IMR-90 (cell line): ENCODE measurements around the gene MOV10.

Source experiments
- BHLHE40 ChIP-seq: fragments of 150-350 bp; IDR thresholded peaks from 2 replicates; pipeline ENCODE4 v1.6.1; 2016; ENCODE audit warnings: mild to moderate bottlenecking, low read depth, low read length
- CEBPB ChIP-seq: IDR thresholded peaks from 2 replicates; pipeline ENCODE4 v1.6.1; 2012; ENCODE audit warnings: low read depth, low read length, improper control_type of control experiment
- CHD1 ChIP-seq: IDR thresholded peaks from 2 replicates; pipeline ENCODE4 v1.6.1; 2012; ENCODE audit warnings: low read depth, low read length, improper control_type of control experiment
- CTCF ChIP-seq: conservative IDR thresholded peaks from 2 replicates; pipeline ENCODE4 v1.5.1; 2012; ENCODE audit warnings: mild to moderate bottlenecking, low read depth, low read length, improper control_type of control experiment
- ELK1 ChIP-seq: fragments of 150-350 bp; IDR thresholded peaks from 2 replicates; pipeline ENCODE4 v1.6.1; 2016; ENCODE audit warnings: low read depth, mild to moderate bottlenecking, low read length, moderate library complexity, borderline replicate concordance
- MAFK ChIP-seq: IDR thresholded peaks from 2 replicates; pipeline ENCODE4 v1.6.1; 2012; ENCODE audit warnings: low read depth, low read length, improper control_type of control experiment
- MAZ ChIP-seq: IDR thresholded peaks from 2 replicates; pipeline ENCODE4 v1.6.1; 2012; ENCODE audit warnings: low read depth, mild to moderate bottlenecking, low read length, improper control_type of control experiment, moderate library complexity, borderline replicate concordance
- POLR2A ChIP-seq: IDR thresholded peaks from 2 replicates; pipeline ENCODE4 v1.6.1; 2012; ENCODE audit warnings: mild to moderate bottlenecking, low read depth, low read length
- RAD21 ChIP-seq: IDR thresholded peaks from 2 replicates; pipeline ENCODE4 v1.6.1; 2012; ENCODE audit warnings: low read length, improper control_type of control experiment
- RFX5 ChIP-seq: IDR thresholded peaks from 2 replicates; pipeline ENCODE4 v1.8.0; 2012; ENCODE audit warnings: low read depth, mild to moderate bottlenecking, low read length, moderate library complexity
- SMC3 ChIP-seq: fragments of 150-350 bp; IDR thresholded peaks from 2 replicates; pipeline ENCODE4 v1.6.1; 2016; ENCODE audit warnings: low read depth, mild to moderate bottlenecking, antibody characterized with exemption, low read length, moderate library complexity
- USF2 ChIP-seq: fragments of 150-350 bp; IDR thresholded peaks from 2 replicates; pipeline ENCODE4 v1.6.1; 2017; ENCODE audit warnings: mild to moderate bottlenecking, antibody characterized with exemption, low read length, low read depth

- TF ChIP-seq POLR2A: no peak
- TF ChIP-seq BHLHE40: no peak
- no peak for TF ChIP-seq CTCF
- TF ChIP-seq MAZ: no peak
- no peak for TF ChIP-seq ELK1
- TF ChIP-seq RFX5: no peak
- no peak for TF ChIP-seq USF2
- no peak for TF ChIP-seq RAD21
- no peak for TF ChIP-seq CHD1
- no peak for TF ChIP-seq MAFK
- no peak for TF ChIP-seq CEBPB
- TF ChIP-seq SMC3: no peak
Measured at GRCh38 chr1:112693821-112694220, 19.4 kb downstream of the MOV10 start.
